T-cell (primary cell): ENCODE measurements around the gene NMUR2. TPM values are rescaled to one million over a fixed set of nuclear protein-coding genes. Genes with fewer than 3 reads are reported as not detected.

Experiments
- ATAC-seq, 4 experiments: fragments of 200-7000 bp in 3 of 4; fragments of 150-1000 bp in 1 of 4; cut with Tn5 transposase; replicated peaks in 1 of 4; 1 replicate in 3 of 4; 2 replicates in 1 of 4; pipeline ENCODE4 v1.10.0; 2021; ENCODE audit warnings: moderate library complexity in 3 of 4, mild to moderate bottlenecking in 2 of 4, moderate number of reproducible peaks in 1 of 4
- CTCF ChIA-PET, 2 donors: fragments of 300-600 bp; sonication (Branson Sonifier 250); formaldehyde crosslinking; loops; one replicate each; lab custom pipeline; 2022; ENCODE audit warnings: antibody characterized with exemption in 2 of 2; lab: Charles Lee
- POLR2A ChIA-PET, 2 donors: fragments of 300-600 bp; sonication (Branson Sonifier 250); formaldehyde crosslinking; loops; one replicate each; lab custom pipeline; 2022; ENCODE audit warnings: antibody characterized with exemption in 2 of 2; lab: Charles Lee
- DNase-seq, 35 experiments: peaks; one replicate each; pipeline versions ENCODE4 v3.0.0 to v3.0.0-alpha.2; 2013 to 2023
- H3K27ac ChIP-seq: one replicate; pipeline ENCODE4 v1.5.1; 2013; ENCODE audit warnings: low read length
- H3K27me3 ChIP-seq, 2 experiments: replicated peaks in 1 of 2; 1 replicate in 1 of 2; 2 replicates in 1 of 2; pipeline versions ENCODE4 v1.6.1 to v1.7.0; 2013; ENCODE audit warnings: low read length in 1 of 2, mixed read lengths in 1 of 2; ENCODE audit not compliant: control insufficient read depth in 2 of 2, insufficient read depth in 2 of 2; ENCODE audit errors: extremely low read depth in 1 of 2
- H3K36me3 ChIP-seq, 2 donors: 1 replicate in 1 of 2; 2 replicates in 1 of 2; pipeline versions ENCODE4 v1.6.1 to v1.7.0; 2013; ENCODE audit warnings: low read length in 1 of 2; ENCODE audit not compliant: control insufficient read depth in 2 of 2, insufficient read depth in 1 of 2; ENCODE audit errors: extremely low read depth in 1 of 2
- H3K4me1 ChIP-seq, 2 experiments: 1 replicate in 1 of 2; 2 replicates in 1 of 2; pipeline versions ENCODE4 v1.6.1 to v1.7.0; 2013; ENCODE audit warnings: low read length in 2 of 2, mixed read lengths in 1 of 2; ENCODE audit not compliant: insufficient read depth in 2 of 2, control insufficient read depth in 1 of 2; ENCODE audit errors: extremely low read depth in 1 of 2
- H3K4me3 ChIP-seq, 2 donors: 1 replicate in 1 of 2; 2 replicates in 1 of 2; pipeline versions ENCODE4 v1.5.1 to v1.7.0; 2013; ENCODE audit warnings: mild to moderate bottlenecking in 2 of 2, low read length in 1 of 2, moderate library complexity in 1 of 2; ENCODE audit not compliant: control insufficient read depth in 1 of 2; ENCODE audit errors: extremely low read depth in 1 of 2
- H3K9me3 ChIP-seq: 2 replicates; pipeline ENCODE4 v1.7.0; 2013
- H3K27ac Mint-ChIP-seq, 2 donors: one replicate each; pipeline ENCODE4 v1.8.0; 2020 to 2021; ENCODE audit warnings: mild to moderate bottlenecking in 2 of 2, mixed read lengths in 2 of 2
- H3K27me3 Mint-ChIP-seq, 2 donors: one replicate each; pipeline ENCODE4 v1.8.0; 2021 to 2022; ENCODE audit warnings: mixed read lengths in 2 of 2
- H3K36me3 Mint-ChIP-seq: one replicate; pipeline ENCODE4 v1.8.0; 2021; ENCODE audit warnings: mixed read lengths
- H3K4me1 Mint-ChIP-seq, 3 donors: one replicate each; pipeline ENCODE4 v1.8.0; 2020 to 2022; ENCODE audit warnings: mixed read lengths in 3 of 3, mild to moderate bottlenecking in 1 of 3
- H3K4me3 Mint-ChIP-seq, 3 donors: one replicate each; pipeline ENCODE4 v1.8.0; 2020 to 2022; ENCODE audit warnings: mild to moderate bottlenecking in 3 of 3, mixed read lengths in 3 of 3, moderate library complexity in 3 of 3
- H3K9me3 Mint-ChIP-seq, 3 donors: one replicate each; pipeline ENCODE4 v1.8.0; 2020 to 2022; ENCODE audit warnings: mixed read lengths in 3 of 3
- WGBS: methylation state at CpG from one replicate; pipeline ENCODE4 v1.1.5; 2013; ENCODE audit warnings: missing lambda C conversion rate; ENCODE audit not compliant: insufficient coverage; 5-methylcytosine and 5-hydroxymethylcytosine counted together
- total RNA-seq, 35 experiments: library from RNA in 6 of 35; stranded (reverse) in 6 of 35; fragments of 120-200 nt in 1 of 35; gene quantifications; one replicate each; pipeline versions ENCODE4 v1.2.1 to v1.2.4 and lab custom pipeline; 2013 to 2026

NMUR2 gene, protein sequence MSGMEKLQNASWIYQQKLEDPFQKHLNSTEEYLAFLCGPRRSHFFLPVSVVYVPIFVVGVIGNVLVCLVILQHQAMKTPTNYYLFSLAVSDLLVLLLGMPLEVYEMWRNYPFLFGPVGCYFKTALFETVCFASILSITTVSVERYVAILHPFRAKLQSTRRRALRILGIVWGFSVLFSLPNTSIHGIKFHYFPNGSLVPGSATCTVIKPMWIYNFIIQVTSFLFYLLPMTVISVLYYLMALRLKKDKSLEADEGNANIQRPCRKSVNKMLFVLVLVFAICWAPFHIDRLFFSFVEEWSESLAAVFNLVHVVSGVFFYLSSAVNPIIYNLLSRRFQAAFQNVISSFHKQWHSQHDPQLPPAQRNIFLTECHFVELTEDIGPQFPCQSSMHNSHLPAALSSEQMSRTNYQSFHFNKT
- total RNA-seq (not detected), total RNA-seq (lab: John Stamatoyannopoulos, UW) (0 to 0.09 (median 0) reads per million in 29 experiments)
- total RNA-seq (2013), result not detected

- ChIA-PET POLR2A (no interaction called here), CTCF (no interaction called here)
- Histone ChIP-seq H3K4me3 (no peak within 1 kb of the TSS), H3K27me3 (no peaks in the 10 kb centered on the region), H3K4me1 (no peaks in the 10 kb centered on the region), H3K36me3 (no peaks in the 10 kb centered on the region), H3K27ac (no peak within 1 kb of the TSS), H3K9me3 (no peaks in the 10 kb centered on the region)
- Mint-ChIP-seq H3K27ac (no peak within 1 kb of the TSS), H3K4me3 (no peak within 1 kb of the TSS), H3K4me1 (no peaks in the 10 kb centered on the region), H3K27me3 (peaks cover 0 to 7% of the 10 kb centered on the region in 2 donors), H3K36me3 (no peaks in the 10 kb centered on the region), H3K9me3 (no peaks in the 10 kb centered on the region)
- WGBS, result 30% methylated on average over 3 of the region's 7 CpGs
- no peak for DNase-seq
- no peak for ATAC-seq
Measured at GRCh38 chr5:152405145-152405544, at the start of gene NMUR2. Gene NMUR2, minus strand, starts transcription at chr5:152405279. Its CDS starts 166 bp downstream, at chr5:152405113.

DNA sequence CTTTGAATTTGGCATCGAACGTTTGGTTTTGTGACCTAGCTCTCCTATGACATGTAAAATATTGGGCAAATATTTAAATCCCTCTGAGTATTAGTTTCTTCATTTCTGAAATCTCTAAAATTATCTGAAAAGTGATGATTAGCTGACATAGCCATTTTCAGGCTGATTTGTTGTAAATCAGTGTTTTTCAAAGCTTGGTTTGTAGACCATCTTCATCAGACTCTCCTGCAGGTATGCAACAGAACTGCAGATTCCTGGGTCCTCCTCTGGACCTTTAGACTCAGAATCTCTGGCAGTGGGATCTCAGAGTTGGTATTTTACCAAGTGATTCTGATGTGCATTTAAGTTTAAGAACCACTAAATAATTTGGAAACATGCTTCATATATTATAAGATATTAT is 38.9 kb upstream of the NMUR2 start:
- DNase-seq (no peak), ATAC-seq (no peak)
- Histone ChIP-seq H3K36me3 (no peaks in the 10 kb centered on the region), H3K9me3 (no peaks in the 10 kb centered on the region), H3K4me3 (no peak overlapping the region), H3K27ac (no peak overlapping the region), H3K4me1 (no peaks in the 10 kb centered on the region), H3K27me3 (no peaks in the 10 kb centered on the region)
- Mint-ChIP-seq H3K27me3 (peaks cover 3 to 5% of the 10 kb centered on the region in 2 donors), H3K9me3 (peaks cover 0 to 5% (median 0%) of the 10 kb centered on the region in 3 donors), H3K4me1 (no peaks in the 10 kb centered on the region), H3K27ac (no peak overlapping the region), H3K4me3 (no peak overlapping the region), H3K36me3 (no peaks in the 10 kb centered on the region)
- ChIA-PET POLR2A (no interaction called here), CTCF (no interaction called here)
- no CpG with 5 or more reads among the region's 2 CpGs for WGBS

- POLR2A ChIA-PET, result no interaction called here
- Histone ChIP-seq H3K27ac (no peak overlapping the region), H3K4me3 (no peak overlapping the region), H3K27me3 (no peaks in the 10 kb centered on the region), H3K36me3 (no peaks in the 10 kb centered on the region), H3K9me3 (no peaks in the 10 kb centered on the region), H3K4me1 (no peaks in the 10 kb centered on the region)
- WGBS, result no CpG with 5 or more reads among the region's 3 CpGs
- CTCF ChIA-PET, result no interaction called here
- Mint-ChIP-seq H3K4me1 (no peaks in the 10 kb centered on the region), H3K27ac (no peak overlapping the region), H3K9me3 (peaks cover 0 to 5% (median 0%) of the 10 kb centered on the region in 3 donors), H3K36me3 (no peaks in the 10 kb centered on the region), H3K27me3 (peaks cover 3 to 5% of the 10 kb centered on the region in 2 donors), H3K4me3 (no peak overlapping the region)
- no peak for DNase-seq
- ATAC-seq, result no peak
Measured at GRCh38 chr5:152439791-152440190, 34.7 kb upstream of the NMUR2 start.

GRCh38 chr5:152437866-152438265 is 32.8 kb upstream of the NMUR2 start:
- H3K4me3 Mint-ChIP-seq, result no peak overlapping the region
- no peaks in the 10 kb centered on the region for H3K4me1 ChIP-seq
- H3K4me1 Mint-ChIP-seq, result no peaks in the 10 kb centered on the region
- no peak overlapping the region for H3K27ac ChIP-seq
- H3K36me3 Mint-ChIP-seq, result no peaks in the 10 kb centered on the region
- WGBS, result no CpG with 5 or more reads among the region's 3 CpGs
- H3K27ac Mint-ChIP-seq, result no peak overlapping the region
- no peak for DNase-seq
- ChIA-PET POLR2A (no interaction called here), CTCF (no interaction called here)
- no peak overlapping the region for H3K4me3 ChIP-seq
- no peaks in the 10 kb centered on the region for H3K9me3 ChIP-seq
- H3K9me3 Mint-ChIP-seq, result peaks cover 0 to 1% (median 0%) of the 10 kb centered on the region in 3 donors
- peaks cover under 1 to 5% of the 10 kb centered on the region in 2 donors for H3K27me3 Mint-ChIP-seq
- no peaks in the 10 kb centered on the region for H3K36me3 ChIP-seq
- no peaks in the 10 kb centered on the region for H3K27me3 ChIP-seq
- no peak for ATAC-seq

DNA sequence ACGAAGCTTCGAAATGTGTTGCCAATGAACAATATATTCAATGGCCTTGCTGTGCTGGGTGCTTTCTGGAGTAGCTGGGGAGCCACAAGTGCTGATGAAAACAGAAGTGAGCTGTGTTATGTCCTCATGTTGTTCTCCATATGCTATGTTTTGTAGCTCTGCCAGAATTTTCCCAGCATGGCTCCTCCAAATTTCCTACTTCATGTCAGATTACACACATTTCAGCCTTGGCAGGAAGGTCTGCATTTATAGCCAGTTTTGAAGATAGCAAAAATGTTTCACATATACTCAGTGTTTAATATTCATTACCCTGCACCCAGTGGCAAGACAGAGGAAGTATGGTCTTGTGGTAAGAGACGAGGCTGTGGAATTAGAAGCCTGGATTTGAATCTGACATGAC is 22.6 kb upstream of the NMUR2 start:
- no peaks in the 10 kb centered on the region for H3K36me3 Mint-ChIP-seq
- H3K9me3 ChIP-seq, result no peaks in the 10 kb centered on the region
- DNase-seq, result no peak
- H3K4me1 ChIP-seq, result no peaks in the 10 kb centered on the region
- H3K4me3 ChIP-seq, result no peak overlapping the region
- H3K9me3 Mint-ChIP-seq, result no peaks in the 10 kb centered on the region
- ATAC-seq, result no peak
- ChIA-PET CTCF (no interaction called here), POLR2A (no interaction called here)
- no peak overlapping the region for H3K4me3 Mint-ChIP-seq
- H3K27ac ChIP-seq, result no peak overlapping the region
- no CpG with 5 or more reads among the region's 3 CpGs for WGBS
- peaks cover 0 to 1% of the 10 kb centered on the region in 2 donors for H3K27me3 Mint-ChIP-seq
- no peaks in the 10 kb centered on the region for H3K4me1 Mint-ChIP-seq
- no peak overlapping the region for H3K27ac Mint-ChIP-seq
- H3K36me3 ChIP-seq, result no peaks in the 10 kb centered on the region
- H3K27me3 ChIP-seq, result no peaks in the 10 kb centered on the region

DNA sequence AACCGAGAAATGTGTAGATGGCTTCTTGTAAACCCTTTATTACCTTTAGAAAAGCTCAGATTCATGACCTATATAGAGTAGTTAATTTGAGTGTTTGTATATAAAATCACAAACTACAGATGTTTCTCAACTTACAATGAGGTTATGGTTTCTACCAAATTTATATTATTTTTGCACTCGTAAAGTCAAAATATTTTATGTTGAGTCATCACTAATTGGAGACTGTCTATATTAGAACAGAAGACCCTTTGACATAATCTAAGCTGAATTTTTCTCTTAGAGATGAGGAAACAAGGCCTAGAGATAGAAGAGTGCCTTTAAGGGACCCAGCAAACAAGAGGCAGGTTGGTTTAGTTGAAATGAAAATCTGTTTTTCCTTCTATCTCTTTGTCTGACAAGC is 20.0 kb upstream of the NMUR2 start:
- no peak overlapping the region for H3K27ac ChIP-seq
- Mint-ChIP-seq H3K27me3 (no peaks in the 10 kb centered on the region), H3K27ac (no peak overlapping the region), H3K9me3 (no peaks in the 10 kb centered on the region), H3K4me3 (no peak overlapping the region), H3K4me1 (no peaks in the 10 kb centered on the region), H3K36me3 (no peaks in the 10 kb centered on the region)
- no peaks in the 10 kb centered on the region for H3K9me3 ChIP-seq
- H3K4me3 ChIP-seq, result no peak overlapping the region
- DNase-seq, result no peak
- POLR2A ChIA-PET, result no interaction called here
- no peak for ATAC-seq
- H3K4me1 ChIP-seq, result no peaks in the 10 kb centered on the region
- no peaks in the 10 kb centered on the region for H3K36me3 ChIP-seq
- CTCF ChIA-PET, result no interaction called here
- WGBS, result no CpG with 5 or more reads among the region's 2 CpGs
- no peaks in the 10 kb centered on the region for H3K27me3 ChIP-seq
